Measurements from ENCODE around the gene MTMR8.

- TF ChIP-seq CTCF (IDR thresholded peaks at IDR 0.05), result no peak
- TF ChIP-seq EZH2 (IDR thresholded peaks at IDR 0.05), result no peak
Measured at GRCh38 chrX:64229154-64229553, 166.1 kb downstream of the MTMR8 start.

All from neural progenitor cell (in vitro differentiated cells).